ENCODE measurements around the gene SPON2. TPM values are rescaled to one million over a fixed set of nuclear protein-coding genes. Genes with fewer than 3 reads are reported as not detected.

Gene SPON2
- total RNA-seq, 1 experiment from 2014 or later, result 2.3 TPM

DNA sequence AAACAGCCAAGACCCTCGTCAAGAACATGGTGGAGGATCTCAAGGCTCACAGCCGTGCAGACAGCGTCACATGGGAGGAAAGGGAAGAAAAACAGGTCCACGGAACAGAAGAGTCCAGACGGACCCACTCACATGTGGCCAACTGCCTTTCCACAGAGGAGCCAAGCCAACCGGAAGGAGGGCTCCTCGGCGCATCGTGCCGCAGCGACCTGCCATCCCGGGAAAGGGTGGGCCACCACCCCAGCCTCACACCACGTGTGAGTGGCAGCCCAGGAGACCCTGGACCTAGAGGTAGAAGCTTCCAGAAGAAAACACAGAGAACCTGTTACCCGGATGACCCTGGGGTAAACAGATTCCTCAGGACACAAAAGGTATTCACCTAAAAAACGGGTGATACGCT lies 48.2 kb upstream of the SPON2 start:
- peaks cover 16 to 64% (median 59%) of the 10 kb centered on the region in 3 experiments; a peak in 6 of 7 replicates for H3K36me3 Mint-ChIP-seq (ENCODE audit: insufficient read depth in 1 of 3, low read depth in 3 of 3)
- Histone ChIP-seq H4K8ac (replicated peaks; ENCODE audit: insufficient read length, low read depth, low read length) (no peak overlapping the region), H4K20me1 (ENCODE audit: control insufficient read depth, insufficient read depth, insufficient read length) (no peaks in the 10 kb centered on the region), H3K4me1 (ENCODE audit: insufficient read depth, low read length) (no peaks in the 10 kb centered on the region), H3K27ac (ENCODE audit: insufficient read length, low read depth, low read length) (no peak overlapping the region), H3K56ac (ENCODE audit: insufficient read length, low read depth, low read length) (no peak overlapping the region), H2BK15ac (ENCODE audit: low read depth, low read length) (no peak overlapping the region), H2BK120ac (ENCODE audit: low read depth, low read length, poor library complexity, severe bottlenecking) (no peak overlapping the region), H3K18ac (ENCODE audit: insufficient read length, low read depth, low read length) (no peak overlapping the region), H2BK20ac (ENCODE audit: low read depth, low read length, poor library complexity, severe bottlenecking) (no peak overlapping the region), H3K27me3 (ENCODE audit: insufficient read depth, low read length) (no peaks in the 10 kb centered on the region), H3K14ac (ENCODE audit: insufficient read depth, low read length) (no peak overlapping the region), H3K9me3 (ENCODE audit: control insufficient read depth, low read depth, low read length) (no peaks in the 10 kb centered on the region), H4K5ac (ENCODE audit: insufficient read length, low read depth, low read length) (no peak overlapping the region), H2AFZ (ENCODE audit: low read length) (no peak overlapping the region), H3K4ac (ENCODE audit: low read depth, low read length) (no peak overlapping the region), H2BK5ac (ENCODE audit: insufficient read length, low read length) (no peak overlapping the region), H2AK5ac (ENCODE audit: insufficient read length, low read length) (no peak overlapping the region), H3K23ac (ENCODE audit: insufficient read length, low read depth, low read length) (no peak overlapping the region), H3K23me2 (ENCODE audit: insufficient read length, low read depth, low read length, poor library complexity, severe bottlenecking) (no peaks in the 10 kb centered on the region), H3K79me1 (ENCODE audit: insufficient read depth, low read depth, low read length, poor library complexity, severe bottlenecking) (no peaks in the 10 kb centered on the region), H2BK12ac (ENCODE audit: insufficient read length, low read depth, low read length) (no peak overlapping the region), H3K4me2 (ENCODE audit: insufficient read depth, insufficient read length, low read length) (no peak overlapping the region), H3K9ac (ENCODE audit: extremely low read depth, insufficient read length, low read length) (no peak overlapping the region), H4K91ac (ENCODE audit: insufficient read length, low read depth, low read length) (no peak overlapping the region), H3T11ph (ENCODE audit: low read length) (no peak overlapping the region), H3K79me2 (ENCODE audit: insufficient read depth, low read length) (no peaks in the 10 kb centered on the region)
- DNase-seq, result no peak
- H3K27ac Mint-ChIP-seq, result peak overlapping the region in 1 of 3 experiments; percentile 70; a peak in 1 of 7 replicates
- H3K4me1 Mint-ChIP-seq, result no peaks in the 10 kb centered on the region
- H3K27me3 Mint-ChIP-seq (ENCODE audit: low read depth), result no peaks in the 10 kb centered on the region
- no peak for TF ChIP-seq CTCF (conservative IDR thresholded peaks at IDR 0.05)
- no peaks in the 10 kb centered on the region for H3K9me3 Mint-ChIP-seq
- WGBS (ENCODE audit: extremely low coverage, insufficient read length, low lambda C conversion rate), result no CpG with 5 or more reads among the region's 16 CpGs
- no peak overlapping the region for H3K4me3 Mint-ChIP-seq

Data from H9 (cell line).